Gastroesophageal sphincter (tissue), 3 donors: ENCODE data around the gene ABCG4.

Experiments
- CTCF ChIP-seq, 4 experiments: fragments of 200-600 bp in 2 of 4; fragments of 450-650 bp in 2 of 4; sonication (generic) in 1 of 4; IDR thresholded peaks; one replicate each; pipeline ENCODE4 v1.5.1; 2017 to 2019; ENCODE audit warnings: antibody characterized with exemption in 4 of 4, mild to moderate bottlenecking in 2 of 4, moderate library complexity in 2 of 4
- POLR2A ChIP-seq, 2 donors: fragments of 450-650 bp; IDR thresholded peaks; one replicate each; pipeline ENCODE4 v1.6.1; 2017; ENCODE audit warnings: antibody characterized with exemption in 2 of 2, mild to moderate bottlenecking in 2 of 2, moderate library complexity in 1 of 2

- no peak for TF ChIP-seq POLR2A (IDR thresholded peaks at IDR 0.05)
- no peak for TF ChIP-seq CTCF (IDR thresholded peaks at IDR 0.05)
Measured at GRCh38 chr11:119115484-119116234, 33.2 kb upstream of the ABCG4 start.
